Measurements from ENCODE around the gene CASD1. TPM values are rescaled to one million over a fixed set of nuclear protein-coding genes. Genes with fewer than 3 reads are reported as not detected.

CASD1 gene
- total RNA-seq, 1 donor from 2014 or later: 13.0 TPM

GRCh38 chr7:94588075-94588474, 78.5 kb downstream of the CASD1 start:
- Histone ChIP-seq H3K9ac (ENCODE audit: low read length) (no peak overlapping the region), H3K79me2 (ENCODE audit: insufficient read depth, low read length) (no peaks in the 10 kb centered on the region), H3K4me3 (ENCODE audit: insufficient read depth, low read depth, low read length) (no peak overlapping the region), H3K27me3 (ENCODE audit: insufficient read depth, low read length) (no peaks in the 10 kb centered on the region), H3K27ac (ENCODE audit: low read depth, low read length) (no peak overlapping the region), H4K20me1 (ENCODE audit: insufficient read depth, low read length) (no peaks in the 10 kb centered on the region), H3K36me3 (ENCODE audit: insufficient read depth, low read length) (peaks cover 2% of the 10 kb centered on the region), H3K4me1 (ENCODE audit: insufficient read depth, low read length) (no peaks in the 10 kb centered on the region), H2AFZ (ENCODE audit: low read depth, low read length) (no peak overlapping the region), H3K4me2 (ENCODE audit: low read length) (no peak overlapping the region), H3K9me3 (ENCODE audit: insufficient read depth, low read depth, low read length) (no peaks in the 10 kb centered on the region)
- Mint-ChIP-seq H3K4me1 (ENCODE audit: low read depth, unreplicated experiment) (peaks cover 10% of the 10 kb centered on the region), H3K27ac (ENCODE audit: unreplicated experiment) (peak overlapping the region; percentile 59), H3K27me3 (ENCODE audit: low read depth, unreplicated experiment) (no peaks in the 10 kb centered on the region), H3K4me3 (ENCODE audit: unreplicated experiment) (no peak overlapping the region), H3K9me3 (ENCODE audit: unreplicated experiment) (peaks cover 3% of the 10 kb centered on the region), H3K36me3 (ENCODE audit: low read depth, unreplicated experiment) (peaks cover 6% of the 10 kb centered on the region)
- TF ChIP-seq CTCF (IDR thresholded peaks at IDR 0.05; ENCODE audit: insufficient read depth, low read depth, low read length) (no peak), EZH2 (IDR thresholded peaks at IDR 0.05; ENCODE audit: insufficient read depth, low read length) (no peak)
- DNase-seq (ENCODE audit: low read depth) (peak; percentile 16), FAIRE-seq (no peak)

- H3K27me3 Mint-ChIP-seq (ENCODE audit: low read depth, unreplicated experiment): no peaks in the 10 kb centered on the region
- no peak for DNase-seq (ENCODE audit: low read depth)
- H3K9ac ChIP-seq (ENCODE audit: low read length): no peak overlapping the region
- H3K27ac Mint-ChIP-seq (ENCODE audit: unreplicated experiment): no peak overlapping the region
- no peaks in the 10 kb centered on the region for H4K20me1 ChIP-seq (ENCODE audit: insufficient read depth, low read length)
- no peak for FAIRE-seq
- no peak overlapping the region for H3K4me3 Mint-ChIP-seq (ENCODE audit: unreplicated experiment)
- H3K27me3 ChIP-seq (ENCODE audit: insufficient read depth, low read length): no peaks in the 10 kb centered on the region
- no peak overlapping the region for H3K4me2 ChIP-seq (ENCODE audit: low read length)
- H3K9me3 Mint-ChIP-seq (ENCODE audit: unreplicated experiment): peaks cover 3% of the 10 kb centered on the region
- peaks cover 3% of the 10 kb centered on the region for H3K36me3 Mint-ChIP-seq (ENCODE audit: low read depth, unreplicated experiment)
- H3K4me1 ChIP-seq (ENCODE audit: insufficient read depth, low read length): no peaks in the 10 kb centered on the region
- no peaks in the 10 kb centered on the region for H3K9me3 ChIP-seq (ENCODE audit: insufficient read depth, low read depth, low read length)
- H3K4me1 Mint-ChIP-seq (ENCODE audit: low read depth, unreplicated experiment): peaks cover 10% of the 10 kb centered on the region
- TF ChIP-seq CTCF (IDR thresholded peaks at IDR 0.05; ENCODE audit: insufficient read depth, low read depth, low read length): no peak
- no peak for TF ChIP-seq EZH2 (IDR thresholded peaks at IDR 0.05; ENCODE audit: insufficient read depth, low read length)
- H3K27ac ChIP-seq (ENCODE audit: low read depth, low read length): no peak overlapping the region
- H2AFZ ChIP-seq (ENCODE audit: low read depth, low read length): no peak overlapping the region
- no peaks in the 10 kb centered on the region for H3K79me2 ChIP-seq (ENCODE audit: insufficient read depth, low read length)
- H3K36me3 ChIP-seq (ENCODE audit: insufficient read depth, low read length): peaks cover 2% of the 10 kb centered on the region
- H3K4me3 ChIP-seq (ENCODE audit: insufficient read depth, low read depth, low read length): no peak overlapping the region
These were observed 81.0 kb downstream of the CASD1 start for GRCh38 chr7:94590526-94591162.

- Mint-ChIP-seq H3K27me3 (ENCODE audit: low read depth, unreplicated experiment) (no peaks in the 10 kb centered on the region), H3K4me3 (ENCODE audit: unreplicated experiment) (no peak overlapping the region), H3K36me3 (ENCODE audit: low read depth, unreplicated experiment) (peaks cover 3% of the 10 kb centered on the region), H3K4me1 (ENCODE audit: low read depth, unreplicated experiment) (peaks cover 10% of the 10 kb centered on the region), H3K9me3 (ENCODE audit: unreplicated experiment) (peaks cover 3% of the 10 kb centered on the region), H3K27ac (ENCODE audit: unreplicated experiment) (no peak overlapping the region)
- Histone ChIP-seq H3K27me3 (ENCODE audit: insufficient read depth, low read length) (no peaks in the 10 kb centered on the region), H3K4me3 (ENCODE audit: insufficient read depth, low read depth, low read length) (no peak overlapping the region), H3K4me1 (ENCODE audit: insufficient read depth, low read length) (no peaks in the 10 kb centered on the region), H2AFZ (ENCODE audit: low read depth, low read length) (no peak overlapping the region), H3K9me3 (ENCODE audit: insufficient read depth, low read depth, low read length) (no peaks in the 10 kb centered on the region), H4K20me1 (ENCODE audit: insufficient read depth, low read length) (no peaks in the 10 kb centered on the region), H3K36me3 (ENCODE audit: insufficient read depth, low read length) (peaks cover 2% of the 10 kb centered on the region), H3K9ac (ENCODE audit: low read length) (no peak overlapping the region), H3K4me2 (ENCODE audit: low read length) (no peak overlapping the region), H3K27ac (ENCODE audit: low read depth, low read length) (no peak overlapping the region), H3K79me2 (ENCODE audit: insufficient read depth, low read length) (no peaks in the 10 kb centered on the region)
- DNase-seq (ENCODE audit: low read depth) (no peak), FAIRE-seq (no peak)
- no peak for TF ChIP-seq CTCF (IDR thresholded peaks at IDR 0.05; ENCODE audit: insufficient read depth, low read depth, low read length)
- TF ChIP-seq EZH2 (IDR thresholded peaks at IDR 0.05; ENCODE audit: insufficient read depth, low read length): no peak
These were observed 81.6 kb downstream of the CASD1 start for GRCh38 chr7:94591176-94591575.
